Stimulated activated CD8-positive, alpha-beta memory T cell treated with anti-CD3 and anti-CD28 coated beads, Interleukin-2, amount 100 ng/mL, for 1 hour (primary cell): ENCODE measurements around the gene RCE1.

Source experiments
- DNase-seq, 2 donors: peaks; one replicate each; pipeline ENCODE4 v3.0.0-alpha.2; 2020; ENCODE audit warnings: low read depth in 2 of 2

RCE1 gene

DNA sequence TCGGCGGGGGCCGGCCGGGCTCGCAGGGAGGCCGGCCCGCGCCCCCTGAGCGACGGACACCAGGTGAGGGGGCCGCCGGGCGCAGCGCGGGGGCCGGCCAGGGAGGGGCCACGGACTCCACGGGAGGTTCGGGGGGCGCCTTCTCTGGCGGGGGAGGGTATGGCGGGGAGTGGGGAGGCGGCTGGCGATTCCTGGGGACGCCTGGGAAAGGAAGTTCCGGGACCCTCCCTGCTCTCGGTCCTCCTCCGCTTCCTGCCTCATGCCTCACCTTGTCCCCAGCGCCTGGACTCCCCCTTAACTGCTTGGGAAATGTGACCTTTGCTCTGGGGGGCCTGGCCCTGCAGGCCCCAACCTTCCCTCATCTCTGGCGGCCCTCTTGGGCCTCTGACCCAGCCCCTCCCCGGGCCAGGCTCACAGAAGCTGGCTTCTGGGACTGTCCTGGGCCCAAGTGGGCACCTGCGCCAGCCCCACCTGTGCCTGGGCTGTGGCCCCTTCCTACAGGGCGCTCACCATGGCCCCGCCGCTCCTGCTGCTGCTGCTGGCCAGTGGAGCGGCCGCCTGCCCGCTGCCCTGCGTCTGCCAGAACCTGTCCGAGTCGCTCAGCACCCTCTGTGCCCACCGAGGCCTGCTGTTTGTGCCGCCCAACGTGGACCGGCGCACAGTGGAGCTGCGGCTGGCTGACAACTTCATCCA, 14.1 kb downstream of the RCE1 start:
- no peak for DNase-seq

DNA sequence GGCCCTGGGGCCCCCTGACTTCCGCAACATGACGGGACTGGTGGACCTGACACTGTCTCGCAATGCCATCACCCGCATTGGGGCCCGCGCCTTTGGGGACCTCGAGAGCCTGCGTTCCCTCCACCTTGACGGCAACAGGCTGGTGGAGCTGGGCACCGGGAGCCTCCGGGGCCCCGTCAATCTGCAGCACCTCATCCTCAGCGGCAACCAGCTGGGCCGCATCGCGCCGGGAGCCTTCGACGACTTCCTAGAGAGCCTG, 14.6 kb downstream of the RCE1 start:
- no peak for DNase-seq

DNA sequence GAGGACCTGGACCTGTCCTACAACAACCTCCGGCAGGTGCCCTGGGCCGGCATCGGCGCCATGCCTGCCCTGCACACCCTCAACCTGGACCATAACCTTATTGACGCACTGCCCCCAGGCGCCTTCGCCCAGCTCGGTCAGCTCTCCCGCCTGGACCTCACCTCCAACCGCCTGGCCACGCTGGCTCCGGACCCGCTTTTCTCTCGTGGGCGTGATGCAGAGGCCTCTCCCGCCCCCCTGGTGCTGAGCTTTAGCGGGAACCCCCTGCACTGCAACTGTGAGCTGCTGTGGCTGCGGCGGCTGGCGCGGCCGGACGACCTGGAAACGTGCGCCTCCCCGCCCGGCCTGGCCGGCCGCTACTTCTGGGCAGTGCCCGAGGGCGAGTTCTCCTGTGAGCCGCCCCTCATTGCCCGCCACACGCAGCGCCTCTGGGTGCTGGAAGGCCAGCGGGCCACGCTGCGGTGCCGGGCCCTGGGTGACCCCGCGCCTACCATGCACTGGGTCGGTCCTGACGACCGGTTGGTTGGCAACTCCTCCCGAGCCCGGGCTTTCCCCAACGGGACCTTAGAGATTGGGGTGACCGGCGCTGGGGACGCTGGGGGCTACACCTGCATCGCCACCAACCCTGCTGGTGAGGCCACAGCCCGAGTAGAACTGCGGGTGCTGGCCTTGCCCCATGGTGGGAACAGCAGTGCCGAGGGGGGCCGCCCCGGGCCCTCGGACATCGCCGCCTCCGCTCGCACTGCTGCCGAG, 15.1 kb downstream of the RCE1 start:
- no peak for DNase-seq

DNA sequence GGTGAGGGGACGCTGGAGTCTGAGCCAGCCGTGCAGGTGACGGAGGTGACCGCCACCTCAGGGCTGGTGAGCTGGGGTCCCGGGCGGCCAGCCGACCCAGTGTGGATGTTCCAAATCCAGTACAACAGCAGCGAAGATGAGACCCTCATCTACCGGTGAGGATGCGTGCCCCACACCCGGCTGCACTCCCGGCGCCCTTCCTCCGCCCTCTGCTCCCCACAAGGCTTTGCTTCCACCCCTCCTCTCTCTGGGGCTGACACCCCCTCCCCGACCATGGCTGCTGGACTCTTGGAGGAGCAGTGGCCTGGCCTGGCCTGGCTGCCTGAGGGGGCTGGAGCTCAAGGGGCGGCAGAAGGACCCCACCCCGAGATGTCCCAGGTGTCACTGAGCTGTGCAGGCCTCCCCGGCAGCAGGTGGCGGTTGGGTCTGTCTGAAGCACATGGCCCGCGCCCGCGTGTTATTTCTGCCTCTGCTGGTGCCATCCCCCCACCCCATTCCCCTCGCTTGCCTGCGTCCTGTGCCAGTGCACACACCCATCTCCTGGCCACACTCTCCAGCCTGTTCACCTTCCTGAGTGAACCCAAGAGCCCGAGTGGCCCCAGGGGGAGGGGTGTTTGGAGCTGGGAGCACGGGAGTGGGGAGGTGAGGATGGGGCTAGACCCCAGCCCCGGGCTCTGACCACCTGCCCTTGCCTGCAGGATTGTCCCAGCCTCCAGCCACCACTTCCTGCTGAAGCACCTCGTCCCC, 15.9 kb downstream of the RCE1 start:
- DNase-seq = no peak

DNA sequence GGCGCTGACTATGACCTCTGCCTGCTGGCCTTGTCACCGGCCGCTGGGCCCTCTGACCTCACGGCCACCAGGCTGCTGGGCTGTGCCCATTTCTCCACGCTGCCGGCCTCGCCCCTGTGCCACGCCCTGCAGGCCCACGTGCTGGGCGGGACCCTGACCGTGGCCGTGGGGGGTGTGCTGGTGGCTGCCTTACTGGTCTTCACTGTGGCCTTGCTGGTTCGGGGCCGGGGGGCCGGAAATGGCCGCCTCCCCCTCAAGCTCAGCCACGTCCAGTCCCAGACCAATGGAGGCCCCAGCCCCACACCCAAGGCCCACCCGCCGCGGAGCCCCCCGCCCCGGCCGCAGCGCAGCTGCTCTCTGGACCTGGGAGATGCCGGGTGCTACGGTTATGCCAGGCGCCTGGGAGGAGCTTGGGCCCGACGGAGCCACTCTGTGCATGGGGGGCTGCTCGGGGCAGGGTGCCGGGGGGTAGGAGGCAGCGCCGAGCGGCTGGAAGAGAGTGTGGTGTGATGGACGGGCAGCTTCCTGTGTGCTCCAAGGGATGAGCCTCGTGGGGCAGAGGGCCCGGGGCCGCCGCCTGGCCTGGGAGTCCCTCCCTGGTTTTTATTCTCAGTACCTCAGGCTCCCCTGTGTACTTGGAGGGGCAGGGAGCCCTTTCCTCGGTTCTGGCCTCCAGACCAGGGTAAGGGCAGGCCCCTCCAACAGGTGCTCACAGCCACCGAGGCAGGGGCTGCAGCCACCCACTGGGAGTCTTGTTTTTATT, 16.6 kb downstream of the RCE1 start:
- DNase-seq = no peak

DNA sequence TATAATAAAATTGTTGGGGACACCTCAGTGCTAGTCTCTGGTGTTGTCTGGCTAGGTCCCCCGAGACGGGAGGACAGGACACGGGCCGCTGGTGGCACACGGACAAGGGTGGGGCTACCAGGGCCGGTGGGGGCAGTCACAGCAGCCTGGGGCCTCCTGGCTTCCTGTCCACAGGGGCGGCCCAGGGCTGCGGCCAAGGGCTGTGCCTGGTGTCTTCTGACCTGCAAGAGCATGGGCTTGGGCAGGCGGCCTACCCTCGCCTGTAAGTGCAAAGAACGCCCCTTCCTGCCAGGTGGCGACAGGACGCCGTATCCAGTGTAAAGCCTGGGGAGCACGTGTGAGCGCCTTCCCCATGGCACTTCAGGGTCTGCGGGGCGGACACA, 17.2 kb downstream of the RCE1 start:
- DNase-seq = no peak

DNA sequence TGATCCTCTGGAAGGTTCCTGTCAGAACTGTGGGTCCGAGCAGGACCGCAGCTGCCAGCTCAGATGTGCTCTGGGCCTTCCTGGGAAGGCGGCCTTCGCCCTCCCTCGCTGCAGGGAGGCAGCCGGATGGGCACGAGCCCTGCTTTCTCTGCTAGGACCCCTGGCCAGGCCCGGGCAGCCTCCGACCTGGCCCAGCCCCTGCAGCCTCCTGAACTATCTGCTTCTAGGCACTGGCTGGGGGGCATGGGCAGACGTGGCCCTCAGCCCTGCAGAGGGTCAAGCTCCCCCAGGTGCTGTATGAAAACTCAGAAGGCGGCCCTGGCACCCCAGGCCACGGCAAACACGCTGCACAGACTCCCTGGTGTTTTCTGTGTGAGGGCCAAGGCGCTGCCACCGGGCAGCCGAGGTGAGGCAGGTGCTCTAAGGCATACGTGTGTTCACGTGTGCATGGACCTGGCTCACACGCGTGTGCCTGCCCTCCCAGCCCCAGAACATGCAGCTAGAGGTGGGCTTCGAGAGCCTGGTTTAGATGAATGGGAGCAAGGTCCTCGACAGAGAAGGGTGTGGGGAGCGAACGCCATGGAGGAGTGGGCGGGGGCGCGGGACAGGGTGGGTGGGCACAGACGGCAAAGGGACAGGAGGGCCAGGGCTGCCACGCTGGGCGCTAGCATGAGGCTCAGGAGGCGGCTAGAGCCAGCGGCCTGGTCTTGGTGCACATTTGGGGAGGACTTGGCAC, 18.0 kb downstream of the RCE1 start:
- DNase-seq = no peak

DNA sequence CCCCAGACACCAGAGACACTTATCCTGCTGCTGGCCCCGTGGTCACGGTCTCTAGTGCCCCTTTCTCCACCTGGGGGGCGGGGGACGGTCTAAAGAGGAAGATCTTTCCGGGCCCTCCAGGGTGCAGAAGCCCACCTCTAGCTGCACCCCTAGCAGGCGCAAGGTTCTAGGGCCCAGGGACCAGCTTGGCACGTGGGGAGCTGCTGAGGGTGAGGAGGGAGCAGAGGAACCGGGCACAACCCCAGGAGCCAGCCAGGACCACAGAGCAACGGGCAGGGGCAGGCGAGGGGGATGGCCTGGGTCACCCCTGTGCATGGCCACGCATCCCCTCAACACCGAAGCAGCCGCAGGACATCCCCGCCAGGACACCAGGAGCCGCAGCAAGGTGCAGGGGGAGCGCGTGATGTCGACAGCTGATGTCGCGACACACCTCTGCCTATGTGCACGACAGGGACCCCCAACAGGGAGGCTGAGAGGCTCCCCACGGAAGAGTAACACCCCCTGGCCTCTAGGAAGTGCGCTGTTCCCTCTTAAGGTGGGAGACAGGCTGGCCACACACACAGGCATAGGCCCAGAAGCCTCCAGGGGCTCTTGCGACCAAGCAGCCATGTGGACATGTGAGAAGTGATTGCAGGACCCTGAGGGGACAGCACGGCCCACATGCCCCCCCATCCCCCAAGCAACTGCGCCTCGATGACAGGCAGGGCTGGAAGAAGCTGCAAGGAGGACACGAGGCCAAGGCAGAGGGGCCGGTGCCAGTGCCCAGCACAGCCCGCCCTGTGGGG, 18.7 kb downstream of the RCE1 start:
- DNase-seq = no peak

DNA sequence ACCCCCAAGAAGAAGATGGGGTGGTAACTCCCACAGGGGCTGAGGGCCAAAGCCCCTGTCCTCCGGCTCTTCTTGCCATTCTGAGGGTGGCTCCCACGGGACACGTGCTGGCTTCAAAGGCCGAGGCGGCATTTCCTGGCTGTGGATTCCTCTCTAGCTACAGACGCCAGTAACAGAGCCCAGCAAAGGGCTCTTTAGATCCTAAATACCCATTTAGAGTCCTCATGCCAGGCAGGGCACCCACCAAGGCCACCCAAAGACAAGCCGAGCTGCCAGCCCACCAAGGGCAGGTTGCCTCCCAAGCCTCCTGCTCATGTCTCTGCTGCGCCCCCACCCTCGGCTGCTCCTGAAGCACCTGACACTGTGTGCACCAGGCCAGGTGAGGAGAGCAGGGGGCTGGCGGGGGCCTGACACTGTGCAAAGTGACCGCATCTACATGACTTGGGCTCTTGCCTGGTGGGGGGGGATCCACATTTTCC, 19.4 kb downstream of the RCE1 start:
- DNase-seq = no peak

DNA sequence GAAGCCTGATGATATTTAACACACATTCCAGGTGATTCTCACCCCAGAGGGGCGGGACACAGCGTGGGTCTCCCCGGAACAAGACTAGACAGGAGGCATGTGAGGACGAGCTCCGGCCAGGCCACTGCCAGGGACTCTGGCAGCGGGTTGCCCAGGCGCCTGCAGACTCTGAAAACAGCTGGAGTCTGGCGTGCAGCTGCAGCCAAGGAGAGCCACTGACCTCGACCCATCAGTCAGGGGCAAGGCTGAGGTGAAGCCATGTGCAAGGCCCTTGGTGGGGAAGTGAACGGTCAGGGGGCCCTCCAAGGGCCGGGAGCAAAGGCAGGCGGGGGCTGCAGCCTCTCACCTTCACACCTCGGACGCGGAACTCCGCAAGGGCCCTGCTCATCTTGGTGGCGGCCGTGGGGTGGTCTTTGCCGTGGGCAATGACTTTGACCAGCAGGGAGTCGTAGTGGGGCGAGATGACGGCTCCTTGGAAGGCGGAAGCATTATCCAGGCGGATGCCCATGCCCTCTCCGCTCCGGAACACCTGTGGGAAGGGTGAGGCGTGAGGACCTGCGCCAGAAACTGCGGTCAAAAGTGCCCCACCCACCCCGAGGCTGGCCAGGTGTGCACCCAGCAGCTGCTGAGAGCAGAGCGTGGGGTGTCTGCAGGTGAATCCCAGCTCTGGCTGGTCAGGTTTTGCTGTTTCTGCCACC, 20.3 kb downstream of the RCE1 start:
- DNase-seq = no peak

DNA sequence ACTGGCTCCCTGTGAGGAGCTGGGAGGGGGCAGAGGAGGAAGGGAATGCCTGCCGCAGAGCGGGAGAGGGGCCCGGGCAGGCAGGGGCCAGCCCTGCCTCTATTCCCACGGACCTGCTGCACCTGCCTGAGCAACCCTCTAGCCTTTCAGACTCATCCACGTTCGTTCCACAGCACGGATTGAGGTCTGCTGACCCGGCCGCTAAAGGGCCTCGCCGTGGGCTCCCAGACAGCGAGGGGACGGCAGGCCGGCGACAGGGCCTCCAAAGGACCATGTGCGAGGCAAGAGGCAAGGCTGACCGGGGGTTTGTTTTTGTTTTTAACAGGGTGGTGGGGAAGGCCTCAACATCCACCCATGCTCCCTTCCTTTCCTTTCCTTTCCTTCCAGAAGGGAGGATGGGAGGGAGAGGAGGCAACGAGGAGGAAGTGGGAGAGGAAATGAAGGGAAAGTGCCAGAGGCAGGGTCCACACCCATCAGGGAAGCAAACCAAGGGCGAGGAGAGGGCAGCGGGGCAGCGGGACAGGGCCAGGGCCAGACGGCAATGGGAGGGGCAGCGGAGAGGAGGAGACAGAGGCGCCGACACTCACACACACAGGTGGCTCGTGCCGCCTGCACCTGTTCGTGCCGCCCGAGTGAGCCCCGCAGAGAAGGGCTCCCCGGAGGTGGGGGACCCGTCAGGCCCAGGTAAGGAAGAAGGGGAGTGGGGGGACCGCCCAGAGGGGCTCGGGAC, 21.1 kb downstream of the RCE1 start:
- no peak for DNase-seq

DNA sequence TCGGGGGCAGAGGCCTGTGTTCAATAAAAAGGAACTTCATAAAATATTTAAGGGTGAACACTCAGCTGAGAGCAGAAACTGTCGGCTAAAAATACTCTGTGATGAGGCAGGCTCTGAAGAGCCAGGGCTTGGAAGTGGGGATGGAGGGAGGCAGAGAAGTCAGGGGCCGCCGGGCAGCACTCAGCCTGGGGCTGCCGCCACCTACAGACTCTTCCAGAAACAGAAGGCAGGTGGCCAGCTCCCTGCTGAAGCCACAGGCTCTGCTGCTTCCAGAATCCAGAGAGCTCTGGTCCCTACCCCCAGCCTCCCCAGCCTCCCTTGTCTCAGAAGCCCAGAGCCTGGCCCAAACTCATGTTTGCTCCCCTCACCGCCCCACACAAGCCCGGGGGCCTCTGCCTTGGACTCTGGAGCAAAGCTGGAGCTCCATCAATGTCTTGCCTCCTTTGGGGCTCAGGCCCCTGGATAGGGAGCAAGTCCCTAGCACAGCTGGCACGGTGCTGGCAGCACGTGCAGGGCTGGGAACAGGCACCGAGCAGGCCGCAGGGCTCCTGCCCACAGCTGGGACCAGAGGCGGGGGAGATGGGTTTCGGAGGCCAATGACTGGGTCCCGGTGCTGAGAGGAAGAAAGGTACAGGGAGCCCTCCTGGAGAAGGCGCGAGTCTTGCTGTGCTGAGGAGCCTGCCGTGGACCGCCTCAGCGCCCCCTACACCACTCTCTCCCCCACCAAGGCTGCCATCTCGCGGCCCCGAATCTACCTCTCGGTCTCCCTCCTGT, 21.9 kb downstream of the RCE1 start:
- no peak for DNase-seq

DNA sequence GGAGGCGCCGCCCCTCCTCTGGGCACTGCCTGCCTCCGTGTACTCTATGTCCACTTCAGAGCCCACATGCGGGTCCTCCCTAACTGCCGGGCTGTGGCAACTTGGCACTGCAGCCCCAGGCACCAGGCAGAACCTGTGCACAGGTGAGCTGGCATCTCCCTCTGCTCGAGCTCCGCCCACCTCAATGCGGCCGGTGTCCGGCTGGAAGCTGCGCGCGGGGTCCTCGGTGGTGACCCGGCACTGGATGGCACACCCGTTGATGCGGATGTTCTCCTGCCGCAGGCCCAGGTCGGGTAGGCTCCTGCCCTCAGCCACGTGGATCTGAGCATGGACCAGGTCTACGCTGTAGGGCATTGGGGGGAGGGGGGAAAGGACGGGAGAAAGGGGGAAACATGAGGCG, 22.8 kb downstream of the RCE1 start:
- no peak for DNase-seq

DNA sequence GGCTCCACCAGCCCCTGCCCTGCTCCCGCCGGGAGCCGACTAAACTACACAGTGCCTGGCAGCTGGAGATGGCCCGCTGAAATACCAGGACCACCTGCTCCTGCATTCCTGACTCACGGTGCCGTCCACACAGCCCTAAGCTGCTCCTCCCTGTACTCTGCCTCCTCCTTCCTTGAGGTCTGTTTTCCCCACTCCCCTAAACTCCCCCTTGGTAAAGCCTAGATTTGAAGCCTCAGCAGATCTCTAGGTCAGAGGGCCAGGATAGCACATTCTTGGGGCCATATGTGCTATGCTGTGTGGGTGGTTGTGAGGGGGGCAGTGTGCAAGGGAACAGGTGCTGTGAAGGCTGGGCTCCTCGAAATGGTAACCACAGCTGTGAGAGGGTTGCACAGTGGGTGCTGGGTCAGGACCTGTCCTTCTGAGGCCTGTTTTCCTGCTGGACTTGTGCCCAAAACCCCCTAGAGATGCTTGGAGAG, 23.3 kb downstream of the RCE1 start:
- DNase-seq = no peak

DNA sequence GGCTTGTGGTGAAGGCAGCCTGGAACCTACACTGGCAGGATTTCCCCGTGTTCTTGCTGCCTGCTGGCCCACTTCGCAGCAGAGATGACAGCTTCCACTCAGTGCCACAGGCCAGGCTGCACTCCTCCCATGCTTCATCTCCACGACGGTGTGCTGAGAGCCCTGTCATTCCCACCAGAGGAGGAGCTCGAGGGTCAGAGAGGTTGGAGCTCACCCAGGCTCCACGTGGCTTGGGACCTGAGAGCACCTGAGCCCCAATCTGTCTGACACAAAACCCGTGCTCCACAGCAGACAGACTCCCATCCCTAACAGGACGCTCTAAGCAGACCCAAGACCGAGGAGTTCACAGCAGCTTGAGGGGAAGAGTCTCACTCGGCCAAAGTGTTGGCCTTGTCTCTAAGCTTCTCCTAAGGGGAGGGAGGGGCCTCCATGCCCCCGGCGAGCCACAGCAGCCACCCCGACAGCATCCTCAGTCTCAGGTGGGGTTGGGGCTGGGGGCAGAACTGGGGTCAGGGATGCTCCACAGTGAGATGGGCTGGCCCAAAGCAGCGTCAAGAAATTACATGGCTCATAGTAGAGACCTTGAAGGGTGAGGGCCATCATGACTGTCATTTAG, 24.3 kb downstream of the RCE1 start:
- no peak for DNase-seq

DNA sequence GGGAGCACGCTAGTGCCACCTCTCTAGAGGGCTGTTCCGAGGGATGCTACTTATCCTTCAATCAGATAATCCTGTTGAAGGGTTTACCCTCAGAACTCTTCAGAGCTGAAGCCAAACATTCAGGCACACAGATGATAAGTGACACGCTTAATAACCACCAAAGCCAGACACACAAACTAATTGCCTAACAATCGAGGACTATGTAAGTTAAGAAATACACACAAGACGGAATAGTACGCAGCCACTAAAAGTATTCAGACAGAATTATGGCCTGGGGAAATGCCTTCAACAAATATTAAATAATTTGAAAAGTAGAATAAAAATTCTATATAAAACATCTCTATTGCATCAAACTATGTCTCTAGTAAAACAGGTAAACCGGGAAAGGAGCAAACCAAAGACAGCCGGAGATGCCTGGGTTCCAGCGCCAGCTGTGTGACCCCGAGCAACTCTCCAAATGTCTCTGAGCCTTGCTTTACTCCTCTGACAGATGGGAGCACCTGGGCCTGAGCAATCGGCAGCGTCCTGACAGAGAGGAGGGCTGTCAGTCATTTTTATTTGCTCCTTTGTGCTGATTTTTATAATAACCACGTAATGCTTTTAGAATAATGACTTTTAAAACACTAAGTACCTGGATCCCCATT, 25.0 kb downstream of the RCE1 start:
- DNase-seq = no peak

DNA sequence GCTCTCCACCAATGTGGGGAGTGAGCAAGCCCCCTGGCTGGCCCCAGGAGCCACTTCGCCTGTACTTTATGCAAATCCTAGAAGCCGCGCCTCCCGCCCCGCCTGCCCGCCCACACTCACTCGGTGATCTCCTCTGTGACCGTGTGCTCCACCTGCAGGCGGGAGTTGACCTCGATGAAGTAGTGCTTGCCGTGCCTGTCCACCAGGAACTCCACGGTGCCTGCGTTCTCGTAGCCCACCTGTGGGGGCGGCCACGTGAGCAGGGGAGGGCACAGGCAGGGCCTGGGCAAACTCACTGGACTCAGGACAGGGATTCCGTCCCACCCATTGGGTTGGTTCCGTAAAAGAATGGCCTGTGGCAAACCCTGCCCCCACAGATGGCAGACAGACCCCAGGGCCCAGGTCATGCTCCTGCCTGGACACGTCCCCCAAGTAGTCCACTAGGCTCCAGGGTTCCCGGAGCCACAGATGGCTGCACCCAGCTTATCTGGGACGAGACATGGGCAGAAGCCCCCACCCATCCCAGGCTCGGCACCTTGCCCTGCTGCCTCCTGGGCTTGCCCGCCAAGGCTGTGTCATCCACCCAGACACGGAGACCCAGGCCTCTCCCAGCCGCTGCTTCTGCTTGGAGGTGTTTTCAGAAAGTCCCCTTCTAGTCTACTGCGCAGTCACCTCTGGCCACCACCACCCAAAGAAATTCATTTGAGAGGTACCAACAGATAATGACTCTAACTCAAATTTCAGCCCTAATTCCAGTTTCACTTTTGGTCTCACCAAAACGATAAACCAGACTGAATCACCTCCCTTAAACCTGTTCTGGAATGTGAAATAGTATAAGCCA, 25.7 kb downstream of the RCE1 start:
- DNase-seq = peak; percentile 43 to 62
